Measurements from ENCODE around the gene HOMER1.

DNA sequence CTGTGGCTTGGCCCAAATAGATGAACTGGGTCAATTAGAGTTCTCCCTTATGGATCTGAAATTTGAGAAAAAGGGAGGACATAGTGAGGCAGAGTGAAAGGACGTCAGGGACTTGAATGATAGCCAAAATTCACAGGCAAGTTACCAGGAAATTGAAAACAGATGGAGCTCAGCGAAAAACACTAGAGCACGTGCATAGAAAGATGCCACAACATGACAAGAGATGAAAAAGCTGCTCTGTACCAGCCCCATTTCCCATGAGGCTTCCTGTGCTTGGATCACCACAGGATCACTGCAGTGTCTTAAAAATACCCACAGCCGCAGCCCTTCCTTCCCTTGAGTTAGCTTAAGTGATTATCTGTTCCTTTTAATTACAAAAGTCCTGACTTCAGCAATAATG is 39.0 kb upstream of the HOMER1 start:
- TF ChIP-seq EZH2phosphoT487 (IDR thresholded peaks at IDR 0.05; ENCODE audit: borderline replicate concordance, low read length) = no peak
- TF ChIP-seq, protein P1, sequence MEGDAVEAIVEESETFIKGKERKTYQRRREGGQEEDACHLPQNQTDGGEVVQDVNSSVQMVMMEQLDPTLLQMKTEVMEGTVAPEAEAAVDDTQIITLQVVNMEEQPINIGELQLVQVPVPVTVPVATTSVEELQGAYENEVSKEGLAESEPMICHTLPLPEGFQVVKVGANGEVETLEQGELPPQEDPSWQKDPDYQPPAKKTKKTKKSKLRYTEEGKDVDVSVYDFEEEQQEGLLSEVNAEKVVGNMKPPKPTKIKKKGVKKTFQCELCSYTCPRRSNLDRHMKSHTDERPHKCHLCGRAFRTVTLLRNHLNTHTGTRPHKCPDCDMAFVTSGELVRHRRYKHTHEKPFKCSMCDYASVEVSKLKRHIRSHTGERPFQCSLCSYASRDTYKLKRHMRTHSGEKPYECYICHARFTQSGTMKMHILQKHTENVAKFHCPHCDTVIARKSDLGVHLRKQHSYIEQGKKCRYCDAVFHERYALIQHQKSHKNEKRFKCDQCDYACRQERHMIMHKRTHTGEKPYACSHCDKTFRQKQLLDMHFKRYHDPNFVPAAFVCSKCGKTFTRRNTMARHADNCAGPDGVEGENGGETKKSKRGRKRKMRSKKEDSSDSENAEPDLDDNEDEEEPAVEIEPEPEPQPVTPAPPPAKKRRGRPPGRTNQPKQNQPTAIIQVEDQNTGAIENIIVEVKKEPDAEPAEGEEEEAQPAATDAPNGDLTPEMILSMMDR (conservative IDR thresholded peaks at IDR 0.05; ENCODE audit: low read depth, low read length) = no peak
